Pons (tissue), 1 donor: ENCODE data around the gene KNTC1.
"Not testable (repeated sequence)": the region's sequence is repeated elsewhere in the genome, so short reads cannot be mapped to it uniquely, and the experiment has no call there.

ENCODE experiments used
- DNase-seq: peaks from one replicate; pipeline ENCODE4 v3.0.0-alpha.2; 2016; ENCODE audit warnings: low spot score

The KNTC1 gene

GRCh38 chr12:122563361-122563760, 36.3 kb downstream of the KNTC1 start:
- DNase-seq: no peak

DNA sequence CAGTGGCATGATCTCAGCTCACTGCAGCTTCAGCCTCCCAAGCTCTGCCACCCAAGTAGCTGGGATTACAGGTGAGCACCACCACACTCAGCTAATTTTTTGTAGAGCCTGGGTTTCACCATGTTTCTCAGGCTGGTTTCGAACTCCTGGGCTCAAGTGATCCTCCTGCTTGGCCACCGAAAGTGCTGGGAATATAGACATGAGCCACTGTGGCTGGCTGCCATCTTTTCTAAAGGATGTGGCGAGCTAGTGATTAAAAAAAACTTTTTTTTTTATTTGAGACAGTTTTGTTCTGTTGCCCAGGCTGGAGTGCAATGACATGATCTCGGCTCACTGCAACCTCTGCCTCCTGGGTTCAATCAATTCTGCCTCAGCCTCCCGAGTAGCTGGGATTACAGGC, 39.8 kb downstream of the KNTC1 start:
- not testable (repeated sequence) for DNase-seq

DNA sequence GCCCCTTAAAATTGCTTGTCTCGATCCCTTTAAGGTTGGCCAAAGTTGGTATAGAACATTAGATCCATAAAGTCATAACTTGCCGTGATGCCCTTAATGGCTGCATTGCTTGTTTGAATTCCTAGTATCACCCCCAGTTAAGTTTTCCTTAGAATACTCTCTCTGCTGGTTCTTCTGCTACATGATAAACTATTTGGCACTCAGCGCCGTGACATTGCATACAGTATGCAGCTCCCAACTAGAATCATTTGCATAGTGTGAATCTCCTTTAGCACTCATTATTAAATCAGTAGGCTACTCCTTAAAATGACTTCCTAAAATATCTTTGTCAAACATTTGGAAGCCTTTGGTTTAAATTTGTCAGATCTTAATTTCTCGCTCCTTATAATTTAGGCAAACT, 42.2 kb downstream of the KNTC1 start:
- no peak for DNase-seq

GRCh38 chr12:122570006-122570405, 43.0 kb downstream of the KNTC1 start:
- DNase-seq: not testable (repeated sequence)

DNA sequence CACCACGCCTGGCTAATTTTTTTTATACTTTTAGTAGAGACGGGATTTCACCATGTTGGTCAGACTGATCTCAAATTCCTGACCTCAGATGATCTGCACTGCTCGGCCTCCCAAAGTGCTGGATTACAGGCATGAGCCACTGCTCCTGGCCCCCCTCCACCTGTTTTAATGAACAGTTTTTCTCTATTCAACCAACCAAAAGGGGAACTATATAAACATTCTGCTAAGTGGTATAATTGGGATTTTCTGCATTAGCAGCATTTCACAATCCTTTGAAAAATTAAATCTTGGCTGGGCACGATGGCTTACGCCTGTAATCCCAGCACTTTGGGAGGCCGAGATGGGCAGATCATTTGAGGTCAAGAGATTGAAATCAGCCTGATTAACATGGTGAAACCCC, 44.8 kb downstream of the KNTC1 start:
- no peak for DNase-seq

- not testable (repeated sequence) for DNase-seq
Measured at GRCh38 chr12:122583294-122583693, 56.2 kb downstream of the KNTC1 start.

- no peak for DNase-seq
Measured at GRCh38 chr12:122584177-122584863, 57.3 kb downstream of the KNTC1 start.

- DNase-seq: no peak
Measured at GRCh38 chr12:122590990-122591389, 63.9 kb downstream of the KNTC1 start.

DNA sequence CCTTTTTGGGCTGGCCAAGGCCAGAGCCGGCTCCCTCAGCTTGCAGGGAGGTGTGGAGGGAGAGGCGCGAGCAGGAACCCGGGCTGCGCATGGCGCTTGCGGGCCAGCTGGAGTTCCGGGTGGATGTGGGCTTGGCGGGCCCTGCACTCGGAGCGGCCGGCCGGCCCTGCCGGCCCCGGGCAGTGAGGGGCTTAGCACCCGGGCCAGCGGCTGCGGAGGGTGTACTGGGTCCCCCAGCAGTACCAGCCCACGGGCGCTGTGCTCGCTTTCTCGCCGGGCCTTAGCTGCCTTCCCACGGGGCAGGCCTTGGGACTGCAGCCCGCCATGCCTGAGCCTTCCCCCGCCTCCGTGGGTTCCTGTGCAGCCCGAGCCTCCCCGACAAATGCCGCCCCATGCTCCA, 64.9 kb downstream of the KNTC1 start:
- not testable (repeated sequence) for DNase-seq

GRCh38 chr12:122592543-122592942, 65.5 kb downstream of the KNTC1 start:
- DNase-seq: not testable (repeated sequence)

- DNase-seq: no peak
Measured at GRCh38 chr12:122593910-122594309, 66.9 kb downstream of the KNTC1 start.

DNA sequence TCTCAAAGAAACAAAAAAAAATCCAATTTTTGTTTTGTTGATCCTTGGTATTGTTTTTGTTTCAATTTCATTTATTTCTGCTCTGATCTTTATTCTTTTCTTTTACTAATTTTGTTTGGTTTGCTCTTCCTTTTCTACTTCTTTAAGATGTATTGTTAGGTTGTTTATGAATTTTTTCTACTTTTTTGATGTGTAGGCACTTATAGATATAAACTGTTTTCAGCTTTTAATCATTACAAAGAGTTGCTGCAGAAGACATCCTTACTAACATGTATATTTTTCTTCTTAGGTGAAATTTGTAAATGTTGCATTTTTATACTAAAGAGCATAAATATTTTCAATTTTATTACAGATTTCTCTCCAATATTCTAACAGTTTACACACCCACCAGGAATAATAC, 69.8 kb downstream of the KNTC1 start:
- no peak for DNase-seq

GRCh38 chr12:122602456-122602855, 75.4 kb downstream of the KNTC1 start:
- no peak for DNase-seq

GRCh38 chr12:122604993-122605392, 77.9 kb downstream of the KNTC1 start:
- DNase-seq: no peak

- DNase-seq: no peak
Measured at GRCh38 chr12:122609732-122610131, 82.7 kb downstream of the KNTC1 start.

- no peak for DNase-seq
Measured at GRCh38 chr12:122610207-122610606, 83.2 kb downstream of the KNTC1 start.

GRCh38 chr12:122610911-122611310, 83.9 kb downstream of the KNTC1 start:
- no peak for DNase-seq

DNA sequence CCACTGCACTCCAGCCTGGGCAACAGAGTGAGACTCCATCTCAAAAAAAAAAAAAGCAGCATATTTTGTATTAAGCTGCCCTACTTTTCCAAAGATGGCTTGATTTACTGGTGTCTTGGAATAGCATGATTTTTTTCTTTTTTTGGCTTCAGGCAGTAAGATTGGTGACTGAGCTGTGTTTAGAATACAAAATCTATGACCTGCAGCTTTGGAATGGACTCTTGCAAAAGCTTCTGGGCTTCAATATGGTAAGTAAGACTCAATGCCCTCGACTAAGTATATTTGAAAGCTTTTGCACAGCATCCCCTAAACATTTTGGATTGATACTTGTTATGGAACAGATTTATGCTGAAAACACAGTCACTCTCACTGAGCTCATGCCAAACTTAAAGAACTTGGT, 87.8 kb downstream of the KNTC1 start:
- no peak for DNase-seq

DNA sequence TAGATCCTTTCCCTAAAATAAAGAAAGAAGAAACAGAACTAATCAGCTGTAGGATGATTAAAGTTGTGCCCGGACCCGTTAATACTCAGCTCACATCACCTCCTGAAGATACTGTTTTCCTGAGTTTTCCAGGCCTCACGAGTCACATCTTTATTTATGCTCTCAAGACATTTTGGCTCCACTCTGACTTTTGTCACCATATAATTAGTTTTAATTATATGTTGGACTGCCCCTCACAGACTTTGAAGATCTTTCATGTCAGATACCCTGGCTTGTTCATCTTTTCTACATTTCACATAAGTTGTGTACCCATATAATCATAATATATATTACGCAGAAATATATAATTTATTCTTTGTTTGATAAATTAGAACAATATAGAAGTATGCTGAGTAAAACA, 88.7 kb downstream of the KNTC1 start:
- no peak for DNase-seq

GRCh38 chr12:122635471-122635870, 108.4 kb downstream of the KNTC1 start:
- DNase-seq: no peak

DNA sequence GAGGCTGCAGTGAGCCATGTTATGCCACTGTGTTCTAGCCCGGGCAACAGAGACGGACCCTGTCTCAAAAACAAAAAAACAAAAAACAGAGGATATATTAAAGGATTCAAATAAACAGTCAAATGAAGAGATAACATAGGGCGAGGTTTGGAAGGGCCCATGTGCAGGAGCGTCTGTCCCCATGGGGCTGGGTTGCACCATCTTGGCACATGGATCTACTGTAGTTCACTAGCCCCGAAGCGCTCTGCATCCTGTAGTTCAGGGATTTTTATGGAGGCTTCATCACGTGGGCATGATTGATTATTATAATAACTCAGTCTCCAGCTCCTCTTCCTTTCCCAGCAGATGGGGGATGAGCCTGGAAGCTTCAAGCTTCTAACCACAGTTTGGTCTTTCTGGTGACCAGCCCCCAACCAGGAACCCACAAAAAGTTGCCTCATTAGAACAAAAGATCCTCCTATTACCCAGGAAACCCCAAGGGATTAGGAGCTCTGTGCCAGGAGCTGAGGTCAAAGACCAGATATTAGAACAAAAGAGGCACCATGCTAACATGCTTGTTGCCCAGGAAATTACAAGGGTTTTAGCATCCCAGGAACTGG, 116.3 kb downstream of the KNTC1 start:
- DNase-seq: no peak

GRCh38 chr12:122646517-122647217, 119.6 kb downstream of the KNTC1 start:
- DNase-seq: no peak

DNA sequence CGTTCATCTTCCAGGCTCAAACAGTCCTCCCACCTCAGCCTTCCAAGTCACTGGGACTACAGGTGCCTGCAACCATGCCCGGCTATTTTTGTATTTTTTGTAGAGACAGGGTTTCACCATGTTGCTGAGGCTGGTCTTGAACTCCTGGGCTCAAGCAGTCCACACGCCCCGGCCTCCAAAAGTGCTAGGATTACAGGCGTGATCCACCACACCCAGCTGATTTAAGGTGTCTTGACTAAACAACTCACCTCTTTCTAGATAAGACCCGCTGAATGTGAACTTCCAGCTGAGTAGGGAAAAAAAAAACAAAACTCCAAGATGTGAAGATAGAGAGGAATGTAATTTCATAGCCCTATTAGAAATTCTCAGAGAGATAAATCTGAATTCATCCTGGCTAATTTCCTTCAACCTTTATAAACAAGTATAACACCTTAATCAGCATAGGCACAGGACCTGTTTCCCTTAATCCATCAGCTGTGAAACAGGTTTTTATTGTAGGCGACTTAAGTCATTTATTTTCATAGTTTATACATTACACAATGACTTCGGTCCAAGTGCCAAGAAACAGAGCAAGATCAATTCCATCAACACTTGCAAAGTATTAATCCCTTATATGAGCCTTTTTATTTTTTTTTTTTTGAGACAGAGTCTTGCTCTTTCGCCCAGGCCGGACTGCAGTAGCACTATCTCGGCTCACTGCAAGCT, 124.6 kb downstream of the KNTC1 start:
- no peak for DNase-seq
